Measurements from ENCODE around the gene LY86. TPM values are rescaled to one million over a fixed set of nuclear protein-coding genes. Genes with fewer than 3 reads are reported as not detected.

LY86 gene
- total RNA-seq, 2 donors from 2014 or later, result 0.82 to 5.2 TPM

GRCh38 chr6:6654599-6655575 is 66.4 kb downstream of the LY86 start:
- H3K36me3 ChIP-seq, result no peaks in the 10 kb centered on the region
- peak; percentile 72 for DNase-seq (ENCODE audit: low spot score)
- no peak for TF ChIP-seq CTCF (IDR thresholded peaks at IDR 0.05)
- no peak overlapping the region for H3K4me3 ChIP-seq
- peaks cover 0 to 35% of the 10 kb centered on the region in 2 donors for H3K4me1 ChIP-seq
- no peaks in the 10 kb centered on the region for H3K9me3 ChIP-seq
- H3K27ac ChIP-seq, result peak overlapping the region; percentile 50 to 63
- no peaks in the 10 kb centered on the region for H3K27me3 ChIP-seq

GRCh38 chr6:6655805-6656251 is 67.3 kb downstream of the LY86 start:
- no peak for DNase-seq (ENCODE audit: low spot score)
- no peaks in the 10 kb centered on the region for H3K9me3 ChIP-seq
- peak overlapping the region in 1 of 2 donors; percentile 24 for H3K27ac ChIP-seq
- peaks cover 0 to 35% of the 10 kb centered on the region in 2 donors for H3K4me1 ChIP-seq
- no peaks in the 10 kb centered on the region for H3K36me3 ChIP-seq
- H3K4me3 ChIP-seq, result no peak overlapping the region
- no peak for TF ChIP-seq CTCF (IDR thresholded peaks at IDR 0.05)
- no peaks in the 10 kb centered on the region for H3K27me3 ChIP-seq

GRCh38 chr6:6656287-6656686 is 67.8 kb downstream of the LY86 start:
- no peaks in the 10 kb centered on the region for H3K36me3 ChIP-seq
- no peak for TF ChIP-seq CTCF (IDR thresholded peaks at IDR 0.05)
- no peaks in the 10 kb centered on the region for H3K9me3 ChIP-seq
- H3K27ac ChIP-seq, result peak overlapping the region in 1 of 2 donors; percentile 24
- no peaks in the 10 kb centered on the region for H3K27me3 ChIP-seq
- DNase-seq (ENCODE audit: low spot score), result no peak
- H3K4me3 ChIP-seq, result no peak overlapping the region
- peaks cover 0 to 39% of the 10 kb centered on the region in 2 donors for H3K4me1 ChIP-seq

GRCh38 chr6:6657085-6657819 is 68.7 kb downstream of the LY86 start:
- no peaks in the 10 kb centered on the region for H3K36me3 ChIP-seq
- no peak for DNase-seq (ENCODE audit: low spot score)
- H3K4me3 ChIP-seq, result no peak overlapping the region
- H3K27me3 ChIP-seq, result no peaks in the 10 kb centered on the region
- no peaks in the 10 kb centered on the region for H3K9me3 ChIP-seq
- peaks cover 0 to 46% of the 10 kb centered on the region in 2 donors for H3K4me1 ChIP-seq
- no peak overlapping the region for H3K27ac ChIP-seq
- TF ChIP-seq CTCF (IDR thresholded peaks at IDR 0.05), result no peak

- Histone ChIP-seq H3K4me1 (peaks cover 0 to 50% of the 10 kb centered on the region in 2 donors), H3K9me3 (no peaks in the 10 kb centered on the region), H3K27me3 (no peaks in the 10 kb centered on the region), H3K4me3 (no peak overlapping the region), H3K27ac (peak overlapping the region; percentile 7 to 8), H3K36me3 (no peaks in the 10 kb centered on the region)
- no peak for TF ChIP-seq CTCF (IDR thresholded peaks at IDR 0.05)
- DNase-seq (ENCODE audit: low spot score), result no peak
Measured at GRCh38 chr6:6657820-6658217, 69.3 kb downstream of the LY86 start.

Measured in right atrium auricular region (tissue), 2 donors.